ENCODE data around the gene CBX2.

CBX2 gene

GRCh38 chr17:79745641-79746105 lies 32.3 kb upstream of the CBX2 start:
- H3K4me2 ChIP-seq (ENCODE audit: low read length) = peak overlapping the region; percentile 63
- peaks cover 5% of the 10 kb centered on the region for H3K27me3 ChIP-seq (ENCODE audit: low read depth, low read length)
- peak overlapping the region; percentile 34; the same call in 1 of the 2 replicates for H3K9ac ChIP-seq (ENCODE audit: low read length)

GRCh38 chr17:79746889-79747507 lies 30.9 kb upstream of the CBX2 start:
- Histone ChIP-seq H2AFZ (ENCODE audit: low read depth, low read length) (no peak overlapping the region), H3K27ac (ENCODE audit: low read length) (no peak overlapping the region), H4K20me1 (ENCODE audit: insufficient read depth, low read length) (no peaks in the 10 kb centered on the region), H3K36me3 (replicated peaks; ENCODE audit: low read depth, low read length) (no peaks in the 10 kb centered on the region), H3K4me2 (ENCODE audit: low read length) (no peak overlapping the region), H3K27me3 (ENCODE audit: low read depth, low read length) (peaks cover 6% of the 10 kb centered on the region; the same call in 1 of the 2 replicates), H3K9ac (ENCODE audit: low read length) (no peak overlapping the region), H3K79me2 (ENCODE audit: low read length) (no peaks in the 10 kb centered on the region), H3K4me1 (ENCODE audit: low read length) (peaks cover 38% of the 10 kb centered on the region), H3K4me3 (ENCODE audit: low read length) (no peak overlapping the region), H3K9me3 (ENCODE audit: insufficient read depth, low read length) (no peaks in the 10 kb centered on the region)
- TF ChIP-seq, protein P1, sequence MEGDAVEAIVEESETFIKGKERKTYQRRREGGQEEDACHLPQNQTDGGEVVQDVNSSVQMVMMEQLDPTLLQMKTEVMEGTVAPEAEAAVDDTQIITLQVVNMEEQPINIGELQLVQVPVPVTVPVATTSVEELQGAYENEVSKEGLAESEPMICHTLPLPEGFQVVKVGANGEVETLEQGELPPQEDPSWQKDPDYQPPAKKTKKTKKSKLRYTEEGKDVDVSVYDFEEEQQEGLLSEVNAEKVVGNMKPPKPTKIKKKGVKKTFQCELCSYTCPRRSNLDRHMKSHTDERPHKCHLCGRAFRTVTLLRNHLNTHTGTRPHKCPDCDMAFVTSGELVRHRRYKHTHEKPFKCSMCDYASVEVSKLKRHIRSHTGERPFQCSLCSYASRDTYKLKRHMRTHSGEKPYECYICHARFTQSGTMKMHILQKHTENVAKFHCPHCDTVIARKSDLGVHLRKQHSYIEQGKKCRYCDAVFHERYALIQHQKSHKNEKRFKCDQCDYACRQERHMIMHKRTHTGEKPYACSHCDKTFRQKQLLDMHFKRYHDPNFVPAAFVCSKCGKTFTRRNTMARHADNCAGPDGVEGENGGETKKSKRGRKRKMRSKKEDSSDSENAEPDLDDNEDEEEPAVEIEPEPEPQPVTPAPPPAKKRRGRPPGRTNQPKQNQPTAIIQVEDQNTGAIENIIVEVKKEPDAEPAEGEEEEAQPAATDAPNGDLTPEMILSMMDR (IDR thresholded peaks at IDR 0.05; ENCODE audit: low read depth, low read length) = no peak
- no peak for TF ChIP-seq EZH2phosphoT487 (IDR thresholded peaks at IDR 0.05; ENCODE audit: low read depth)

More at GRCh38 chr17:79745641-79746105, 32.3 kb upstream of the CBX2 start:
- peak overlapping the region; percentile 45 for H3K4me3 ChIP-seq (ENCODE audit: low read length)
- H3K36me3 ChIP-seq (replicated peaks; ENCODE audit: low read depth, low read length) = no peaks in the 10 kb centered on the region
- H3K27ac ChIP-seq (ENCODE audit: low read length) = peak overlapping the region; percentile 19; the same call in 1 of the 2 replicates
- TF ChIP-seq, protein P1 (IDR thresholded peaks at IDR 0.05; ENCODE audit: low read depth, low read length) = no peak
- no peak for TF ChIP-seq EZH2phosphoT487 (IDR thresholded peaks at IDR 0.05; ENCODE audit: low read depth)
- H3K79me2 ChIP-seq (ENCODE audit: low read length) = no peaks in the 10 kb centered on the region
- peak overlapping the region; percentile 37; the same call in 1 of the 2 replicates for H2AFZ ChIP-seq (ENCODE audit: low read depth, low read length)
- H3K4me1 ChIP-seq (ENCODE audit: low read length) = peaks cover 37% of the 10 kb centered on the region
- no peaks in the 10 kb centered on the region for H4K20me1 ChIP-seq (ENCODE audit: insufficient read depth, low read length)
- H3K9me3 ChIP-seq (ENCODE audit: insufficient read depth, low read length) = no peaks in the 10 kb centered on the region

DNA sequence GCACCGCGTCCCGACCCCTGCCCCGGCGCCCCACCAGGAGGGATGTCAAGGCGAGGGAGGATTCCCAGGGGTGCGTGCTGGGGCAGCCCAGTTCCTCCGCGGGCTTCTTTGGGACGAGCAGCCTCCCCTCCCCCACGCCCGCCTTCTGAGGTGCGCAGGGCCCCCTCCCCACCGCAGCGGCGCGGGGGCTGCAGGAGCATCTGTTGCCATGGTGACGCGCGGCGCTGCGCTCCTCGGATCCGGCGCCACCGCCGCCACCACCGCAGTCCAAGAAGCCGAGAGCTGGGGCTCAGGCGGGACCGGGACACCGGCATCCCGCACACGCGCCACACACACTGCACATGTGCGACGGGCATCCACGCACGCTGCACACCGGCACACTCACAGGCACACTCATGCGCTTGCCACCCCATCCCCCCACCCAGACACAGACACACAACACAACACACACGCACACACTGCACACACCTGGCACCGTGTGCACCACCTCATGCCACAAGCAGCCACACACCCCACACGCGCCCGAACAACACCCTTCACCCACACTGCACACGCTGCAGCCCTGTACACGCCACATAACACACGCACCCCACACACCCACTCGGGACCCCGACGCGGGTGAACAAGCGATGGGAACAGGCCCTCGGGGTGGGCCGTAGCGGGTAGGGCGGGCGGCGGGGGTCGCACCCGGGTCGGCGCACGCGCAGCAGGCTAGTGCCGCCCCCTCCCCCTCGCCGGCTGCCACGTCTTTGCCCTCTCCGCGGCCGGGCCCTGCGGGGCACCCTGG lies 30.2 kb upstream of the CBX2 start:
- H3K4me1 ChIP-seq (ENCODE audit: low read length) = peaks cover 35% of the 10 kb centered on the region
- H3K27ac ChIP-seq (ENCODE audit: low read length) = no peak overlapping the region
- no peaks in the 10 kb centered on the region for H3K9me3 ChIP-seq (ENCODE audit: insufficient read depth, low read length)
- H3K27me3 ChIP-seq (ENCODE audit: low read depth, low read length) = peaks cover 6% of the 10 kb centered on the region; the same call in 1 of the 2 replicates
- no peak overlapping the region for H3K4me2 ChIP-seq (ENCODE audit: low read length)
- no peaks in the 10 kb centered on the region for H3K79me2 ChIP-seq (ENCODE audit: low read length)
- H3K36me3 ChIP-seq (replicated peaks; ENCODE audit: low read depth, low read length) = no peaks in the 10 kb centered on the region
- H3K9ac ChIP-seq (ENCODE audit: low read length) = no peak overlapping the region
- H4K20me1 ChIP-seq (ENCODE audit: insufficient read depth, low read length) = no peaks in the 10 kb centered on the region
- no peak for TF ChIP-seq EZH2phosphoT487 (IDR thresholded peaks at IDR 0.05; ENCODE audit: low read depth)
- TF ChIP-seq, protein P1 (IDR thresholded peaks at IDR 0.05; ENCODE audit: low read depth, low read length) = no peak
- H2AFZ ChIP-seq (ENCODE audit: low read depth, low read length) = no peak overlapping the region
- no peak overlapping the region for H3K4me3 ChIP-seq (ENCODE audit: low read length)

Measured in OCI-LY3 (cell line).